ENCODE data around the gene PLEKHA6.

- no peak for TF ChIP-seq CTCF (IDR thresholded peaks at IDR 0.05)
- TF ChIP-seq POLR2A (IDR thresholded peaks at IDR 0.05), result no peak
- no peak for TF ChIP-seq EP300 (IDR thresholded peaks at IDR 0.05)
- no peak for TF ChIP-seq POLR2AphosphoS5 (IDR thresholded peaks at IDR 0.05)
Observed at GRCh38 chr1:204336421-204337035, 23.2 kb downstream of the PLEKHA6 start.
